Hepatocyte (in vitro differentiated cells): ENCODE measurements around the gene RAF1. TPM values are rescaled to one million over a fixed set of nuclear protein-coding genes. Genes with fewer than 3 reads are reported as not detected.

Source experiments
- DNase-seq: peaks from one replicate; pipeline ENCODE4 v3.0.0-alpha.2; 2016; ENCODE audit warnings: low spot score
- H2AFZ ChIP-seq: fragments of 200-600 bp; sonication (generic); 2 replicates; pipeline ENCODE4 v1.6.0; 2016; ENCODE audit warnings: antibody characterized with exemption, mild to moderate bottlenecking
- H3K27ac ChIP-seq: fragments of 200-600 bp; sonication (generic); 2 replicates; pipeline ENCODE4 v1.5.1; 2016; ENCODE audit warnings: mild to moderate bottlenecking
- H3K27me3 ChIP-seq: fragments of 200-600 bp; sonication (generic); 2 replicates; pipeline ENCODE4 v1.6.1; 2016
- H3K36me3 ChIP-seq: fragments of 200-600 bp; sonication (generic); replicated peaks from 2 replicates; pipeline ENCODE4 v1.5.1; 2016; ENCODE audit warnings: low read depth; ENCODE audit not compliant: insufficient read depth
- H3K4me1 ChIP-seq: fragments of 200-600 bp; sonication (generic); 2 replicates; pipeline ENCODE4 v1.5.1; 2016; ENCODE audit warnings: mild to moderate bottlenecking, moderate library complexity; ENCODE audit not compliant: insufficient read depth
- H3K4me2 ChIP-seq: fragments of 200-600 bp; sonication (generic); 2 replicates; pipeline ENCODE4 v1.6.0; 2016
- H3K4me3 ChIP-seq: fragments of 200-600 bp; sonication (generic); 2 replicates; pipeline ENCODE4 v1.5.1; 2016; ENCODE audit warnings: mild to moderate bottlenecking
- H3K79me2 ChIP-seq: fragments of 200-600 bp; sonication (generic); 2 replicates; pipeline ENCODE4 v1.6.0; 2017; ENCODE audit warnings: mild to moderate bottlenecking
- H3K9me2 ChIP-seq: fragments of 200-600 bp; sonication (generic); replicated peaks from 2 replicates; pipeline ENCODE4 v1.6.0; 2017; ENCODE audit warnings: mild to moderate bottlenecking; ENCODE audit not compliant: insufficient read depth
- H3K9me3 ChIP-seq: fragments of 200-600 bp; sonication (generic); 2 replicates; pipeline ENCODE4 v1.5.1; 2016; ENCODE audit warnings: low read depth, mild to moderate bottlenecking
- H4K20me1 ChIP-seq: fragments of 200-600 bp; sonication (generic); 2 replicates; pipeline ENCODE4 v1.6.0; 2016; ENCODE audit warnings: mild to moderate bottlenecking; ENCODE audit not compliant: insufficient read depth, poor library complexity, severe bottlenecking
- EZH2 ChIP-seq: fragments of 200-600 bp; sonication (generic); IDR thresholded peaks from 2 replicates; pipeline ENCODE4 v1.6.1; 2016; ENCODE audit warnings: antibody characterized with exemption, mild to moderate bottlenecking, borderline replicate concordance
- EZH2phosphoT487 ChIP-seq: fragments of 200-600 bp; sonication (generic); IDR thresholded peaks from one replicate; pipeline ENCODE4 v1.6.1; 2018; ENCODE audit warnings: antibody characterized with exemption, mild to moderate bottlenecking, low read depth, moderate library complexity; ENCODE audit not compliant: unreplicated experiment, severe bottlenecking
- WGBS: methylation state at CpG from one replicate; pipeline ENCODE4 v1.1.6; 2016; ENCODE audit warnings: low lambda C conversion rate; ENCODE audit errors: missing lambda C conversion rate; 5-methylcytosine and 5-hydroxymethylcytosine counted together
- polyA plus RNA-seq: library from polyadenylated mRNA; unstranded; fragments of >200 nt; fragmentation: Nextera tagmentation; extraction: Ambion mirVana; gene quantifications from 2 replicates; pipeline ENCODE4 v1.2.1, GENCODE V29; 2016
- total RNA-seq: library from RNA; depleted of rRNA; stranded (reverse); fragments of >200 nt; gene quantifications from 2 replicates; pipeline ENCODE4 v1.2.3, GENCODE V29; 2014
- TF ChIP-seq, protein P1 (sequence below): fragments of 200-600 bp; sonication (generic); IDR thresholded peaks from 2 replicates; pipeline ENCODE4 v1.5.1; 2016; ENCODE audit warnings: antibody characterized with exemption, mild to moderate bottlenecking; ENCODE audit not compliant: poor library complexity

The RAF1 gene
- total and polyA plus RNA-seq, 2 experiments from 2014 or later: 79.8 to 118 TPM

- H3K4me3 ChIP-seq: no peak overlapping the region
- H3K9me3 ChIP-seq: no peaks in the 10 kb centered on the region
- no peak overlapping the region for H2AFZ ChIP-seq
- H3K4me2 ChIP-seq: no peak overlapping the region
- H3K27ac ChIP-seq: peak overlapping the region; percentile 62
- H4K20me1 ChIP-seq: no peaks in the 10 kb centered on the region
- TF ChIP-seq, protein P1, sequence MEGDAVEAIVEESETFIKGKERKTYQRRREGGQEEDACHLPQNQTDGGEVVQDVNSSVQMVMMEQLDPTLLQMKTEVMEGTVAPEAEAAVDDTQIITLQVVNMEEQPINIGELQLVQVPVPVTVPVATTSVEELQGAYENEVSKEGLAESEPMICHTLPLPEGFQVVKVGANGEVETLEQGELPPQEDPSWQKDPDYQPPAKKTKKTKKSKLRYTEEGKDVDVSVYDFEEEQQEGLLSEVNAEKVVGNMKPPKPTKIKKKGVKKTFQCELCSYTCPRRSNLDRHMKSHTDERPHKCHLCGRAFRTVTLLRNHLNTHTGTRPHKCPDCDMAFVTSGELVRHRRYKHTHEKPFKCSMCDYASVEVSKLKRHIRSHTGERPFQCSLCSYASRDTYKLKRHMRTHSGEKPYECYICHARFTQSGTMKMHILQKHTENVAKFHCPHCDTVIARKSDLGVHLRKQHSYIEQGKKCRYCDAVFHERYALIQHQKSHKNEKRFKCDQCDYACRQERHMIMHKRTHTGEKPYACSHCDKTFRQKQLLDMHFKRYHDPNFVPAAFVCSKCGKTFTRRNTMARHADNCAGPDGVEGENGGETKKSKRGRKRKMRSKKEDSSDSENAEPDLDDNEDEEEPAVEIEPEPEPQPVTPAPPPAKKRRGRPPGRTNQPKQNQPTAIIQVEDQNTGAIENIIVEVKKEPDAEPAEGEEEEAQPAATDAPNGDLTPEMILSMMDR: no peak
- no peak for TF ChIP-seq EZH2
- TF ChIP-seq EZH2phosphoT487: no peak
- no peaks in the 10 kb centered on the region for H3K27me3 ChIP-seq
- no peaks in the 10 kb centered on the region for H3K79me2 ChIP-seq
- 93% methylated on average over 3 of the region's 3 CpGs for WGBS
- H3K36me3 ChIP-seq: no peaks in the 10 kb centered on the region
- DNase-seq: no peak
- H3K9me2 ChIP-seq: no peaks in the 10 kb centered on the region
- peaks cover 4% of the 10 kb centered on the region for H3K4me1 ChIP-seq
Measured at GRCh38 chr3:12579456-12579855, 84.5 kb downstream of the RAF1 start.

GRCh38 chr3:12578742-12579141 is 85.2 kb downstream of the RAF1 start:
- 81% methylated on average over 2 of the region's 2 CpGs for WGBS
- no peak overlapping the region for H3K27ac ChIP-seq
- H3K4me1 ChIP-seq: peaks cover 4% of the 10 kb centered on the region
- no peaks in the 10 kb centered on the region for H3K27me3 ChIP-seq
- no peaks in the 10 kb centered on the region for H4K20me1 ChIP-seq
- H3K79me2 ChIP-seq: no peaks in the 10 kb centered on the region
- DNase-seq: no peak
- no peak overlapping the region for H3K4me2 ChIP-seq
- TF ChIP-seq EZH2 (no peak), EZH2phosphoT487 (no peak)
- TF ChIP-seq, protein P1: no peak
- H3K9me2 ChIP-seq: no peaks in the 10 kb centered on the region
- no peak overlapping the region for H3K4me3 ChIP-seq
- no peak overlapping the region for H2AFZ ChIP-seq
- no peaks in the 10 kb centered on the region for H3K9me3 ChIP-seq
- no peaks in the 10 kb centered on the region for H3K36me3 ChIP-seq

- no peak overlapping the region for H3K4me2 ChIP-seq
- WGBS: 90% methylated on average over 5 of the region's 5 CpGs
- no peaks in the 10 kb centered on the region for H3K27me3 ChIP-seq
- H3K9me2 ChIP-seq: no peaks in the 10 kb centered on the region
- H3K27ac ChIP-seq: no peak overlapping the region
- H3K79me2 ChIP-seq: no peaks in the 10 kb centered on the region
- H3K4me1 ChIP-seq: peaks cover 4% of the 10 kb centered on the region
- TF ChIP-seq, protein P1: no peak
- no peak for TF ChIP-seq EZH2phosphoT487
- TF ChIP-seq EZH2: no peak
- no peaks in the 10 kb centered on the region for H3K9me3 ChIP-seq
- no peak for DNase-seq
- no peaks in the 10 kb centered on the region for H4K20me1 ChIP-seq
- no peak overlapping the region for H2AFZ ChIP-seq
- H3K4me3 ChIP-seq: no peak overlapping the region
- no peaks in the 10 kb centered on the region for H3K36me3 ChIP-seq
Measured at GRCh38 chr3:12577379-12577778, 86.5 kb downstream of the RAF1 start.

DNA sequence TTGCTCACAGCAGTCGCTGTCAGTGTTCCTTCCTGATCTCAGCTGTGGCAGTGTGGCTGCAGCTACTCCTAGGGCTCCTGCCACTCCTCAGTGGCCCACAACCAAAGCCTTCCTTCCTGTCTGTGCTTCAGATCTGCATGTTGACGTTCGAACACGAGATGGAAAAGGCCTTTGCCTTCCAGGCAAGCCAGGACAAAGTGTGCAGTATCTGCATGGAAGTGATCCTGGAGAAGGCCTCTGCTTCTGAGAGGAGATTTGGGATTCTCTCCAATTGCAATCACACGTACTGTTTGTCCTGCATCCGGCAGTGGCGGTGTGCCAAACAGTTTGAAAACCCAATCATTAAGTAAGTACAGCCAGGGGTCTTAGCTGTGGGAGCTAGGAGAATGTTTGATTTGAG is 89.3 kb downstream of the RAF1 start:
- H4K20me1 ChIP-seq: no peaks in the 10 kb centered on the region
- WGBS: 94% methylated on average over 7 of the region's 7 CpGs

More for the DNA sequence above, 89.3 kb downstream of the RAF1 start:
- DNase-seq: no peak
- Histone ChIP-seq H3K27ac (no peak overlapping the region), H3K79me2 (peaks cover 6% of the 10 kb centered on the region), H3K4me3 (no peak overlapping the region), H3K4me2 (no peak overlapping the region), H3K36me3 (no peaks in the 10 kb centered on the region), H3K9me2 (no peaks in the 10 kb centered on the region), H3K9me3 (no peaks in the 10 kb centered on the region), H2AFZ (no peak overlapping the region), H3K27me3 (no peaks in the 10 kb centered on the region), H3K4me1 (peaks cover 2% of the 10 kb centered on the region)
- TF ChIP-seq EZH2phosphoT487 (no peak), EZH2 (no peak)
- TF ChIP-seq, protein P1: no peak
